Stimulated activated CD4-positive, alpha-beta T cell treated with anti-CD3 and anti-CD28 coated beads, Interleukin-4, amount 100 ng/mL, for 4 hours (primary cell): ENCODE results near the gene IGFL3.
A peak's percentile ranks its signal among the peaks of the same experiment; 100 is the strongest.
"Not testable (repeated sequence)": the region's sequence is repeated elsewhere in the genome, so short reads cannot be mapped to it uniquely, and the experiment has no call there.

Experiments used
- DNase-seq, 2 experiments: peaks; one replicate each; pipeline ENCODE4 v3.0.0-alpha.2; 2020

IGFL3 gene

GRCh38 chr19:46124638-46125115, at the start of gene IGFL3:
Gene IGFL3, minus strand, starts transcription at chr19:46124688. Its CDS starts 39 bp downstream, at chr19:46124649.
- no peak for DNase-seq

GRCh38 chr19:46173886-46174480, 49.5 kb upstream of the IGFL3 start:
- no peak for DNase-seq

DNA sequence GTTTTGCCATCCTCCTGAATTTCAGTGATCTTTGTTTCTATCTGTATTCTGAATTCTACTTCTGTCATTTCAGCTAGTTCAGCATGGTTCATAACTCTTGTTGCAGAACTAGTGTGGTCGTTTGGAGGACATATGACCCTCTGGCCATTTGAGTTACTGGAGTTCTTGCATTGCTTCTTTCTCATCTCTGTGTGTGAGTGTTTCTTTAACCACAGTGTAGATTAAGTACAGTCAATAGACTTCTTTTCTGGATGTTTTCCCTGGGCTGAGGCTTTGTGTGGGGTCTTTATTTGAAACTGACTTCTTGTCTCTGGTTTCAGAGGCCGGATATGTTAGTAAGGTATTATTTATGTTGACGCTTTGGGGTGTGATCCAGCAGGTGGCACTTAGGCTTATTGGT, 38.2 kb upstream of the IGFL3 start:
- no peak for DNase-seq

DNA sequence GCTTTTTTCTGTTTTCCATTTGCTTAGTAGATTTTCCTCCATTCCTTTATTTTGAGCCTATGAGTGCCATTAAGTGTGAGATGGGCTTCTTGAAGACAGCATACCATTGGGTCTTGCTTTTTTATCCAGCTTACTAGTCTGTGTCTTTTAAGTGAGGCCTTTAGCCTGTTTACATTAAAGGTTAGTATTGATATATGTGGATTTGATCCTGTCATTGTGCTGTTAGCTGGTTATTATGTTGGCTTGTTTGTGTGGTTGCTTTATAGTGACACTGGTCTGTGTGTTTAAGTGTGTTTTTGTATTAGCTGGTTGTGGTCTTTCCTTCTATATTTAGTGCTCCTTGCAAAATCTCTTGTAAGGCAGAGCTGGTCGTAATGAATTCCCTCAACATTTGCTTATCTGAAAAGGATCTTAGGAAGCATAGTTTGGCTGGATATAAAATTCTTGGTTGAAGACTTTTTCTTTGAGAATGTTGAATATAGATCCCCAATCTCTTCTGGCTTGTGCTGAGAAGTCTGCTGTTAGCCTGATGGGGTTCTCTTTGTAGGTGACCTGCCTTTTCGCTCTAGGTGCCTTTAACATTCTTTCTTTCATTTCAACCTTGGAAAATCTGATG, 37.3 kb upstream of the IGFL3 start:
- DNase-seq: not testable (repeated sequence)

GRCh38 chr19:46160233-46160775, 35.8 kb upstream of the IGFL3 start:
- DNase-seq: no peak

GRCh38 chr19:46159418-46160232, 35.1 kb upstream of the IGFL3 start:
- DNase-seq: no peak

GRCh38 chr19:46155237-46155636, 30.7 kb upstream of the IGFL3 start:
- DNase-seq: no peak

DNA sequence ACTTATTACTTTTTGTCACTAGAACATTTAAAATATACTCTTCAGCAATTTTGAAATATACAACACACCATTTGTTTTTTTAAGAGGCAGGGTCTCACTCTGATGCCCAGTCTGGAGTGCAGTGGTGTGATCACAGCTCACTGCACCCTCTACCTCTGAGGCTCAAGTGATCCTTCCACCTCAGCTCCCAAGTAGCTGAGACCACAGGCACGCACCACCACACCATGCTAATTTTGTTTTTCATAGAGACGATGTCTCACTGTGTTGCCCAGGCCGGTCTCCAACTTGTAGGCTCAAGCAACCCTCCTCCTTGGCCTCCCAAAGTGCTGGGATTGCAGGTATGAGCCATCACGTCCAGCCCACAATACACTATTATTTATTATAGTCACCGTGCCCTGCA, 26.1 kb upstream of the IGFL3 start:
- no peak for DNase-seq

DNA sequence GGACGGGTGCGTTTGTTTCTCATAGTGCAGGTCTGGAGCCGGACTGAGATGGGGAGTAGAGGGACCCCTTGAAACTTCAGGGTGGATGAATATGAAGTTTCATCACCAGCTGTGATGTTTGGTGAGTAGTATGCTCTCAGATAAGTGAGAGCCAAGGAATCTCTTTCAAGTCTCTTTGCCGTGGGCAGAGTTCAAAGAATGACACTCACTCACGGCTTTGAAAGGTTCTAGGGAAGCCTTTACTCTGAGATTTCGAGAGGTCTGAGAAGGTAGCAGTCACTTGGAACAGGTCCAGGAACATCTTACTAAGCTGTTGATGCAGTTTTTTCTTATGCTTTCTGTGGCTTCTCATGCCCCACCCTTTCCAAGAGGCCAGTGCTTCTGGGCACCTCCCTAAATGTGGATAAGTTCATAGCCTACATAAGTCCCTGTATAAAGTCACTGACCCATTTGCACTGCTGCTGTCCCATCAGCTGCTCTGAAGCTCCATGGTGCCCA, 23.4 kb upstream of the IGFL3 start, which contains the start of gene IGFL2:
TSS of gene IGFL2 (plus strand) at position 448 of the 498 bp plus-strand sequence. CDS start at position 489, 41 bp downstream.
- peak in 1 of 2 experiments; percentile 29 for DNase-seq

DNA sequence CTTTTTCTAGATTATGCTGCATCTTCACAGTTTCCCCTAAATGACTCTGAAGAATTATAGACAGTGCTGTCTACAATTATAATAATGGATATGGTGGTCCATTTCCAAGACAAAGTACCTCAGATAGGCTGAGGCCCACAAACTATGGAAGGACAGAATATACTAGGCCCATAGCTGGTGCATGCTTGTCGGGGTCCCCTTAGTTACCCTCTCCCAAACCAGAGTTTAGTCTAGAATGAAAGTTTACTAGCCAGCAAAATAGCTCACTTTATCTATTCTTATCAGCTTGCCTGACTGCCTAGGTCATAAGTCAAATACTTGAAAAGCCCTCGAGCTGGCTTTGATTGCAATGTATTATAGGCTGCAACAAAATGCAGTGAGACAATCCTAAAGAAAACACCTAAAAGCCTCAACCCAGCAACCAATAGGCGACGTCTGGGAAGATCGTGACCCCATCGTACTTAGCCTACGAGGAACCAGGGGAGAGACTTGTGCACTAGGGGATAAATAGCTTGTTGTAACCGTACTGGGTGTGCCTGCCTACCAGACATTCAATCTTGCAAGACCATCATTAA, 22.8 kb upstream of the IGFL3 start:
- no peak for DNase-seq

DNA sequence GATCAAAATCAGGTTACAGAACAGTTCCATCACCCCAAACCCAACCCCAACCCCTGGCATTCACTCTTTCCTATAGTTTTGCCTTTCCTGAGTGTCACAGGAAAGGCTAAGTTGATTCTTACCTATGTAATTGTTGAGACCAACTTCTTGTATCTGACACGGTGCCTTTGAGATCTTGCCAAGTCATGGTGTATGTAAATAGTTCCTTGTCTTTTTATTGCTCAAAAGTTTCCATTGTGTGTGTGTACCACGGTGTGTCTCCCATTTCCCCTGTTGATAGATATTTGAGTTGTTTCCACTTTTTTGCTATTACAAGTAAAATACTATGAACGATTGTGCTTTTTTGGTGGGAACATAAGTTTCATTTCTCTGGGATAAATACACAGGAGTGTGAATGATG, 20.3 kb upstream of the IGFL3 start:
- no peak for DNase-seq

DNA sequence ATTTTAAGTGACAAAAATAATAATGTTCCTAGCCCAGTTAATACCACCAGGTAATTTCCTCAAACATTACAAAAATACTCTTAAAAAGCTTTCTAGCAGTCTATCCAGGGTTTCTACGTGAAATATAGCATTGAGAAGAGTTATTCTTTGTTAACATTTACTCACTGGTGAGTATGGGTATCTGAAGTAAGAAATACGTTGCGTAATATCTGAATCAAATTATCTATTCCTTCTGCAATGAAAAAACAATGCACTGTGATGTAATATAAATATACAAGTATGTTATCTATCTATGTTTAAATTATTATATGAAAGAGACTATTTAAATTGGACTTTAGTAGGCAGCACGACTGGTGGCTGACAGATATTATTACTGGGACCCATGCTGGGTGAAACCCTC, 17.8 kb upstream of the IGFL3 start:
- no peak for DNase-seq

DNA sequence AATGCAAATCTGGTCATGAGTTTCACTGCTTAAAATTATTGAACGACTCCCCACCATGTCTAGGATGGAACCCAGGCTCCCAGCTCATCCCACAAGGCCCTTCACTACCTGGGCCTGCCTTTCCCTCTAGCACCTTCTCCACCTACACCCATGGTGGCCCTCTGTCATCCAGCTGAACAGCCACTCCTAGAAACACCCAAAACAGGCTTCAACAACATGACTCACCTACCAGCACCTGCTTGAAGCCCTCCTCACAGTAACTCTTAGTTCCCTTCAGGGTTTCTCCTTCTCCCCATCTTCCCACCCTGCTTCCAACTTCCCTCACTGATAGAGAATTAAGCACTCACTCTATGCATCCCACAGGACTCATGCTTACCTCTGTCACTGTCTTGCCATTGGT, 16.9 kb upstream of the IGFL3 start:
- DNase-seq: no peak

- DNase-seq: no peak
Measured at GRCh38 chr19:46137915-46138473, 13.5 kb upstream of the IGFL3 start.

DNA sequence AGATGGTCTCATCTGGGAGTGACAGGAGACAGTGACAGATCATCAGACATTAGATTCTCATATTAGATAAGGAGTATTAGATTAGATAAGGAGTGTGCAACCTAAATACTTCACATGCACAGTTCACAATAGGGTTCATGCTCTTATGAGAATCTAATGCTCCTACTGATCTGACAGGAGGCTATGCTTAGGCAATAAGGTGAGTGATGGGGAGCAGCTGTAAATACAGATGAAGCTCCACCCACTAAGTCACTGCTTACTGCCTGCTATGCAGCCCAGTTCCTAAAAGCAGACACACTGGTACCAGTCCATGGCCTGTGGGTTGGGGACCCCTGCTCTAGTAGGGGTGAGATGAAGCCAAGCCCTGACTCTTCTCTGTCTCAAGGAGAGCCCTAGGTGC, 10.0 kb upstream of the IGFL3 start:
- DNase-seq: no peak

DNA sequence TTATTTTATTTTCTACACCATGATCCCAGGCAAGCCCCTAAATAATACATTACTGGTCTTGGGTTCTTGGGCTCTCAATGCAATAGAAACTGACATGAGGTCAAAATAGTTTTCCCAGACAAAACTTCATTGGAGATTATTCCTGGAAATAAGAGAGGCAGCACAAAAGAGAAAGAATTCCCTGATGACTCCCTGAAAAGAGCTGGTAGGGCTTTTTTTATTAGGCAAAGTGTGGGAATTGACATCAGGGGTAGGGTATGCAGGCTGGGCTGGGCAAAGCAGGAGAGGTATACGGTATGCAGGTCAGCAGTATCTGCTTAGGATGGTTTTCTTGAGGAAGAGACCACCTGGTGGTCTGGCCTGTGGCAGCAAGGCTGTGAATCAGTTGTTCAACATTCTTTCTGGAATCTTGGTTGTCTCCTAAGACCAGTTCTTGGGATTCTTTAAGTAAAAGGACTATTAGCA, 9.3 kb upstream of the IGFL3 start:
- no peak for DNase-seq

GRCh38 chr19:46133101-46133627, 8.7 kb upstream of the IGFL3 start:
- no peak for DNase-seq

DNA sequence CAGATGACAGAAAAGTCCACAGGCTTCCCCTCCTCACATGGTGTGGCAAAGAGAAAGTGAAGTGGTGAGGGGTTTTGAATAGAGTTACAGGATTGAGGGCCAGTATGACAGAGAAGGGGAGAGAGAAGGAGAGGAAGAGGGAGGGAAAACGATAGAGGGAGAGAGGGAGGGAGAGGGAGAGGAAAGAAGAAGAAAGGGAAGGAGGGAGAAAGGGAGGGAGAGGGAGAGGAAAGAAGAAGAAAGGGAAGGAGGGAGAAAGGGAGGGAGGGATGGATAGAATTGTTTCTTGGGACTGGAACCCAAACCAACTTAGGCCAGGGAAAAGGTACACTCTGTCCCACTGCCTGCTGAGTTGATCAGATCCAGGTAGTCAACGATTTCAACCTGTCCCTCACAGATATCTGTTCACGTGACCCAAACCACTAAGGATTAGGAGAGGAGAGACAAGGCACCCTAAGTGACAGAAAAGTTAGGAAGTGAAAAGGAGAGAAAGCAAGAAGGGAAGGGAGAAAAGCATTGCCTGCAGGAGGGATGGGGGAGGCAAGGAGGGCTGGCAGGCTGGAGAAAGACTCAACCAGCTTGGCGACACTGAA, 8.1 kb upstream of the IGFL3 start:
- DNase-seq: no peak

- DNase-seq: no peak
Measured at GRCh38 chr19:46131485-46132143, 7.1 kb upstream of the IGFL3 start.

GRCh38 chr19:46126086-46126580, 1.6 kb upstream of the IGFL3 start:
- DNase-seq: no peak

- no peak for DNase-seq
Measured at GRCh38 chr19:46125447-46125846, 959 bp upstream of the IGFL3 start.
